Stimulated activated CD8-positive, alpha-beta memory T cell treated with anti-CD3 and anti-CD28 coated beads, Interleukin-12 subunit alpha, Interleukin-12 subunit beta, amount 100 ng/mL, for 24 hours (primary cell): ENCODE measurements around the gene OBSL1.

ENCODE experiments used
- DNase-seq: peaks from one replicate; pipeline ENCODE4 v3.0.0-alpha.2; 2020; ENCODE audit errors: extremely low read depth

OBSL1 gene

DNA sequence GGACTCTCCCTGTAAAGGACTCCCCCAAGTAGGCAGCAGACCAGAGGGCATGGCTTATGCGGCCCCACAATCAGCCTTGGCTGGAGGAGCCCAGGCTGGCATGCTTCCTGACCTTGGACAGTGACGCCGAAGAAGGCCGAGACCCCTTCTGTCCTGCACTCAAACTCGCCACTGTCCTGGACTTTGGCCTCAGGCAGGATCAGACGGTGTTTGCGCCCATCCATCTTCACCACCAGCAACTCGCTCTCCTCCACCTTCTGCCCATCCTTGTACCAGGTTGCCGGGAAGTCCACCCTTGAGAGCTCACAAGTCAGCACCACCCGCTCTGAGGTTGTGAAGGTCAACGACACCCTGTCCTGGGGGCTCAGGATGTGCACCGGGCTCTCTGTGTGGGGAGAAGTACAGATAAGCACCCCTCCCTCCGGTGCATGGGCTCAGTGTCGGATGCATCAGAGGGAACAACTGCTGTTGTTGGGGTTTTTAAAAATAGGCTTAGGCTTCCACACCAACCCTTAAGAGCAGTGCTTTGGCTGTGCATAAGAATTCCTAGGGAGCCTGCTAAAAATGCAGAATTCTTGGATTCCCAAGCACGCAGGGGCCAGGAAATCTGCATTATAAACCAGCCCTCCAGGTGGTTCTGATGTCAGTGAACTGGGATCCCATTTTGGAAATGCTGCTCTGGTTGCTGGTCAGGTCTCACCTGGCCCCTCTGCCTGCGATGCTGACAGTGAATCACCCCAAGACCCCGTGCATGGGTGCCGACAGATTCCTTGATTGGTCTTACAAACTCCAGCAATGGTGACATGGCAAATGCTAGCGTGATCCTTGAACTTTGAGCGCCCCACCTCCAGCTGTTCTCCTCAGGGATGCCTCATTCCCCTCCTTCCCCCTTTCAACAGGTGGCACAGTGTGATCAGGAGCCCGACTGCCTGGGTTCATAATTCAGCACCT is 5.9 kb downstream of the OBSL1 start:
- no peak for DNase-seq

DNA sequence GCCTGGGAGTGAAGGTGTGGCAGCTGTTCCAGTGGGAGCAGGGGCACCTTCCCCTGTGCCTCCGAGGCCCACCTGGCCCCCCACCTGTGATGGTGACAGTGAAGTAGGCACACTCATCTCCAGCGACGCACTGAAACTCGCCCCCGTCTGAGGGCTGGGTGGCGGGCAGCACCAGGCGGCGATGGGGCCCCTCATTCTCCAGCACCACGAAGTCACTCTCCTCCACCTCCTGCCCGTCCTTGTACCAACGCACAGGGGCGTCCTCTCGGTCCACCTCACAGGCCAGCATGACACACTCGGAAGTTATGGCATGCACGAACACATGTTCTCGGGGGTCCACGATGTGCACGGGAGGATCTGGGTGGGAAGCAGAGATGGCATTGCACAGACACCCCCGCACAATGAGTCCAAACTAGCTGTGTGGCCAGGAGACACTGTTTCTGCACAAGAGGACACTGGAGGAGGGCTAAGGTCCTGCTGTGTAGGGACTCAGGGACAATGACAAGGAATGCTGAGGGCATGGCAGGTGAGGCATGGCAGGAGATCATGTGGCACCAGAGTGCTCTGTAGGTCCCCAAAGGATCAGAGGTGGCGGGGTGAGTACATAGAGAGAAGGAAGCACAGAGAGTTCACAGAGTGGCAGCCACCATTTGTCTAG is 7.9 kb downstream of the OBSL1 start:
- DNase-seq = no peak

DNA sequence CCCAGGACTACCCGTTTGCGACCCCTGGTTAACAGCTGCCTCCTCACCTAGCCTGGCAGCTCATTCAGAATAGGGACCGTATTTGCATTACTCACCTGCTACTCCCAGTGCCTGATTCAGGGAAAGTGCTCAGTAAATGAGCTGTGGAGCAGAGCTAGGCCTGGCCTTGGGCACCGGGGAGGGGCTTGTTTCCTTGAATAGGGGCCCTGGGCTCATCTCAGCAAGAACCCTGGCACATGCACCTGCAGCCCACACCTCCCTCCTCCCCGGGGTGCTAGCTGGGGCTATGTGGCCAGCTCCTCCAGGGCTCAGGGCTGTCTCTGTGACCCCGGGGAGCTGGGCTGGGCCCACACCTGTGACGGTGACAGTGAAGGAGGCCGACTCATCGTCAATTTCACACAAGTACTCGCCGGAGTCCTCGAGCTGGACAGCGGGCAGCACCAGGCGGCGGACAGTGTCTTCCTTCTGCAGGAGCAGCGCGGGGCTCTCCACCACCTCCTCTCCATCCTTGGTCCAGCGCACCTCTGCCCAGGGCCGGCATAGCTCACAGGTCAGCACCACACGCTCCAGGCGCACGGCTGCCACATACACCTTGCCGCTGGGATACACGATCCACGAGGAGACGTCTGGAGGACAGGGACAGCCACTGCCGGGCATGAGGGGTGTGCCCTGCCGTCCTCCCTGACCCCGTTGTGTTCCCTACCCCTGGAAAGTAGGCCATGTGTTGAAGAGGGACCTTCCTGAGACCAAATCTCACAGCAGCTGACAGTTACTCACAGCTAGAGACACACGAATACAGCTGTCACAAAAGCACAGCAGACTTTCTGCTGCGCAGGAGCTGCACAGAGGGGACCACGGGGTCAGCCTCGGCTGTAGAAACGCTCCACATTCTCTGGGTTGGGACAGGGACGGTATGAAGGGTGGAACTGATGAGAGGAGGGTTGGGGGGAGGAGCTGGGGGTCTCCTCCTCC is 9.0 kb downstream of the OBSL1 start:
- DNase-seq = no peak

DNA sequence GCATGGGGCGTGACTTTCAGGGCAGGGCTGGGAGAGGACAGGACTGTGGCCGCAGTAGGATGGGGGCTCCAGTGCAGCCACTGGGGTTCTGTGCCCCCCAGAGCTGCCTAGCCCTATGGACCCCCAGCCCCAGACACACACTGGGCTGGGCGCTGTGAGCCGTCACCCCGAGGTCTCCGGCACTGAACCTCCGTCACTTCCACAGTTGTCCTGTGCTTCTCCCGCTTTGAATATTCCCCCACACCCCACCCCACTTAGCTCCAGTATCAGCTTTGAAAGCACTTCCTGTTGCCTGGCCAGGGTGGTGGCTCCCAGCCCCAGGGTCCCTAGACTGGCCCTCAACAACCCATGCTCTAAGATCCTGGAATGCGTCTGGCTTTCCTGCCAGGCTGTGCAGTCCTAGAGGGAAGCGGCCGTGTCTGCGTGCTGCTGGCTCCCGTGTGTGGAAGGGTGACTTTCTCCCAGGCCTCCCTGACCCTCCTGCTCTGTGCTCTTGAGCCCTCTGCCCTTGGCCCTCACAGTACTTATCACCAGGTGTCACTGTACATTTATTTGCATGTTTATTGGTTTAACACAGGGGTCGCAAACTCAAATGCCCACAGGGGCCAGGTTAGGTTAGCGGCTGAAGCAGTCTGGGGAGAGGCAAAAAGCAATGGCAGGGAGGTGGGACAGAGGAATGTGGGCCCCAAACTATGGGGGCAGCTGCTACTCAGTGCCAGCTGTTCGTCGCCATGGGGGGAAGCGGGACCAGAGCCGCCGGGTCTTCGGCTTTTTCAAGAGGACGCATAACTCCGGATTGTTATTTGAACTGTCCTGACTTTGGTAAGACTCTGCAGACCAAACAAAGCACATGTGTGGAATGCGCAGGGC is 9.9 kb downstream of the OBSL1 start:
- no peak for DNase-seq

DNA sequence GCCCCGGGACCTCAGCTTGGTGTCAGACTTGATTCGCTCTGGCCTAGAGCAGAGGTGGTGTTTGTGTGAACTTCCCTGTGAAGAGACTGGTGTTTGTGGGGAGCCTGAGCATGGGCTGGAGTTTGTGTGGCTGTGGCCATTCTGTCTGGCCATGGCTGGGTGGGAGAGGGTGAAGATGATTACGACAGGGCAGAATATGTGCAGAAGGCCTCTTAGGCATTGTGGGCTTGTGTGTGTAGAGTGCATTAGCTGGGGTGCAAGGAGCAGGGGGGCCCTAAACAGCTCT is 10.5 kb downstream of the OBSL1 start:
- DNase-seq = no peak

DNA sequence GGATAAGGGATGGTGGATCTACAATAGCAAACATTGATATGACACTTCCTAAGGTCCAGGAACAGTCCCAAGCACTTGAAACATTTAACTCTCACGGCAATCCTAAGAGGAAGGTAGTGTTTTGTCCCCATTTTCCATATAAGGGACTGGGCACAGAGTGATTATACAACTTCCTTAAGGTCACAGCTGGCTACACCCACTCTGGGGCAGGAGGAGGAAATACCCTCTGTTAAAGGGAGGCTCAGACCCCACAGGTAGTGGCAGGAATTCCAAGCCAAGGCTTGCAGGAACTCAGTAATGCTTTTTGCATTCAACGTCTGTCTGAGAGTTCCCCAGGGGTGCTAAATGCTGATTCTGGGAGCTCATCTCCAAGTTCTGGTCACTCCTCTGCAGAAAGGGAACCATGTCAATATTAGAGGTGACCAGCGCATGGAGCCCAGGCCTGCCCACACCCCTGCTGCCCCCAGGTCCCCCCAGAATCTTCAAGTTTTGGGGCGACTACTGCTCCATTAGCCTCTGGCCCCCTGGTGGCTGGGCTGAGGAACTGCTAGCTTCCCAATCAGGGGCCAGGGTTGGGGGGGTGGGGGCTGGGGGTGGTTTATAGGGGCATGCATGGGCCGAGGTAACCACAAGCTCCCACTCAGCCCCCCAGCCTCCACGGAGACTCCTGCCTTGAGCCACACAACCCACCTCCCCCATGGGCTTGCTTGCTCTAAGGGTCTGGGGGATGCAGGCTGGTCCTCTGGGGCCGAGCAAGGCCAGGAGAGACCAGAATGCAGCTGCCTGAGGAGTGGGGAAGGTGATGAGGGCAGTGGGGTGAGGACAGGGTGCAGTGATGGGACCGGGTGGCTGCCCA is 11.1 kb downstream of the OBSL1 start:
- DNase-seq = no peak

DNA sequence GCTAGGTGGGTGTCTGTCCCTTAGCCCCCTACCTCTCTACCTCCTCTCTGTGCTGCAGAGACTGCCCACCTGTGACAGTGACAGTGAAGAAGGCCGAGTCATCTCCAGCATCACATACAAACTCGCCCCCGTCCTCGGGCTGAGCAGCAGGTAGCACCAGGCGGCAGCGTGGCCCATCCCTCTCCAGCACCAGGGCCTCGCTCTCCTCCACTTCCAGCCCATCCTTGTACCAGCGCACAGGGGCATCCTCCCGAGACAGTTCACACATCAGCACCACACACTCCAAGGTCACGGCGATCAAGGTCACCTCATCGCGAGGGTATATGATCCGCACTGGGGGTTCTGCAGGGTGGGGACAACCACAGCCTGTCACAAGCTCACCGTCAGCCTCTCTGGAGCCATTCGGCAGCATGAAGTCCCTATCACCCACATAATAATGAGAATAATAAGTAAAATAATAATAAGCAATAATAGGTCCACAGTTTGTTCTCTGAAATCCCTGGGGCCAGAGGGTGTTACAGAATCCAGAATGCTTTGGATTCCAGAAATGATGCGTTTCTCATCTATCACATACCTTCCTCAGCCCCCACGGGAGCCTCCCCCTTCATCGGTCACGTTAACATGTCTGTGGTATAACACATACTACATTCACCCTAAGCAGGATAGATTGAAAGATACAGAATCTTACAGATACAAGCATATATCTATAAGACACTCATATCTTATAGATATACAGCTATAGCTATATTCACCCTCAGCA is 12.0 kb downstream of the OBSL1 start:
- DNase-seq = no peak

DNA sequence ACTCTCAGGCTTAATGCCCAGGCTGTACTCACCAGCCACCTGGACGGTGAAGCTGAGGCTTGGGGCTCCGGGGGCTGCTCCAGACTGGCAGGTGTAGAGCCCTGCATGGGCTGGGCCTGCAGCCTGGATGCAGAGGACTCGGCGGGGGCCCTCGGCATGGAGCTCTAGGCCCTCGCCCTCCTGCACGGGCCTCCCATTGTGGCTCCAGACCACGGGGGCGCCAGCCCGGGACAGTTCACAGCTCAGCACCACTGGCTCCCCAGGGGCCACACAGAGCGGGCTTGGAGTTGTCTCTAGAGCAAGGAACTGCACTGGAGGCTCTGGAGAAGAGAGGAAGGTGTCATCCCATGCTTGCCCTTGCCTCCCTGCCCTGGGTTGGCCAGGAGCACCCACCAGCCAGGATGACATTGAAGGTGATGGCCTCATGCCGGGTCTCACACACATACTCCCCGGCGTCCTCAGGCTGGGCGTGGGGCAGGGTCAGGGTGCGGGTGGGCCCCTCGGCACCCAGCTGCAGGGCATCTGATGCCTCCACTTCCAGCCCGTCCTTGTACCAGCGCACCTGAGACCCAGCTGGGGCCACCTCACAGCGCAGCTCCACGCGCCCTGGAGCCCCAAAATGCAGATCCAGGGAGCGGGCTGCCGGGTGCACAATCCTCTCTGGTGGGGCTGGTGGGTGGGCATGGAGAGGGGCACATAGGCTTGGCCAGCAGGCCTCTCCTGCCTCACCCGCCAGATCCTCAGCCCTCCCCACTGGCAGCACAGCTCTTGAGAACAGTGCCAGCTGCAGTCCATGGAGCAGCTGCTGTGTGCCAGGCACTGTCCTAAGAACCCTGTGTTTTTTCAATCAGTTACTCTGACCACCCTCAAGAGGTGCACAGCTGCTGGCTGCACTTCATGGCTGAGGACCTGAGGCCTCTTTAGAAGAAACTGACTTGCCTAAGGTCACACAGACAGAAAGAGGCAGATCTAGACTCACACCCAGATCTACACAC is 13.3 kb downstream of the OBSL1 start:
- no peak for DNase-seq

DNA sequence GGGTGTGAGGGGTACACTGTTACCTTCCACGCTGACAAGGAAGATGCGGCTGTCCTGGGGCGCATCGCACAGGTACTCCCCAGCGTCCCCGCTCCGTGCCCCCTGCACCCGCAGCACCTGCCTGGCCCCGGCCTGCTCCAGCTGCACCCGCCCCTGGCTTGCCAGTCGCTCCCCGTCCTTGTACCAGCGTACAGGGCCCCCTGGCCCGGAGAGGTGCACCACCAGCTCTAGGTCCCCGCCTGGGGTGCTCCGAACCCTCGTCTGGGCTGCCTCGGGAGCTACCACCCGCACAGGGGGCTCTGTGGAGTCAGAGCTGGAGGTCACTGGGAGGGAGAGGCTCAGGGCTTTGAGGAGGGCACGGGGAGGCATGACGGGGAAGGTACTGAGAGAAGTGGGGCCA is 14.0 kb downstream of the OBSL1 start:
- no peak for DNase-seq

DNA sequence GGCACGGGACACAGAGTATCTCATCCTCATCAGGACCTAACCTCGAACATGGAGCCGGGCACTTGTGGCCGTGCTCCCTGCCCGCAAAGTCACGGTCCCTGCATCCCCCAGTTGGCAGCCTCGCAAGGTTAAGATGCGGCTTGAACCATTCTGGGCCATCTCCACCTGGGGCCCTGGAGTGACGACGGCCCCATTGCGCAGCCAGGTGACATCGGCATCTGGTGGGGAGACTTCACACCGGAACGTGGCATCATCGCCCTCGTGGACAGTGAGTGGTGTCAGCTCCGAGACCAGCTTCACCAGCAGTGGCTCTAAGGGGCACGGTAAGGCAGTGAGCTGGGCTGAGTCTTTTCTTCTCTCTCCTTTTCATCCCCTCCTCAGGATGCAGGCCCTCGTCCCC is 14.9 kb downstream of the OBSL1 start:
- DNase-seq = no peak

DNA sequence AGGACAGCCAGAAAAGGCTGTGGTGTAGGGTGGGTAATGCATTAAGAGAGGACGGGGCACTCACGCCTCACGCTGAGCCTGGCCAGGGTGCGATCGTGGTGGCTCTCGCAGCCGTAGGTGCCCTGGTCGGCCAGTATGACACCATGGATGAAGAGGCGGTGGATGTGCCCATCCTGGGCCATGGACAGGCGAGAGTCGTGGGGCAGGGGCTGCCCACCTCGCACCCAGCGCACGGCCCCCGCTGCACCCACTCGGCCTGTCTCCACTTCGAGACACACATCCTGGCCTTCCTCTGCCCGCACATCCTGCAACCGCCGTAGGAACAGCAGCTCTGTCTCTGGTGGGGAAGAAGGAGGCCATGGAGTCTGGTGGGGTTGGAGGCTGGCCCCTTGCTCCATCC is 15.4 kb downstream of the OBSL1 start:
- no peak for DNase-seq

DNA sequence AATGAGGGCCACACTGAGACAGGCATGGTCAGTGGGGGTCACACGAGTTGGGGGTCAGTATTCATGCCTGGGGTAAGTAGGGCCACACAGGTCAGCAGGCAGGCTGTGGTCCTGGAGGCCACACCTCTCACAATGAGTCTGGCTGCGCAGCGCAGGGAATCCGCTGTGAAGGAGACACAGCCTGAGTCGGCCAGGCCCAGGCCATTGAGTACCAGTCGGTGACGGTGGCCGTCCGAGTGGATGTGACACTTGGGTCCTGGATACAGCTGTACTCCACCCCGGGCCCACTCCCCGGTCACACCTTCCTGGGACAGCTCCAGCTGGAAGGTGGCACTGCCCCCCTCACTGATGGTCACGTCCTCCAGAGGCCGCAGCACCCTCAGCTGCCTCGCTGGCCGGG is 17.0 kb downstream of the OBSL1 start:
- no peak for DNase-seq

DNA sequence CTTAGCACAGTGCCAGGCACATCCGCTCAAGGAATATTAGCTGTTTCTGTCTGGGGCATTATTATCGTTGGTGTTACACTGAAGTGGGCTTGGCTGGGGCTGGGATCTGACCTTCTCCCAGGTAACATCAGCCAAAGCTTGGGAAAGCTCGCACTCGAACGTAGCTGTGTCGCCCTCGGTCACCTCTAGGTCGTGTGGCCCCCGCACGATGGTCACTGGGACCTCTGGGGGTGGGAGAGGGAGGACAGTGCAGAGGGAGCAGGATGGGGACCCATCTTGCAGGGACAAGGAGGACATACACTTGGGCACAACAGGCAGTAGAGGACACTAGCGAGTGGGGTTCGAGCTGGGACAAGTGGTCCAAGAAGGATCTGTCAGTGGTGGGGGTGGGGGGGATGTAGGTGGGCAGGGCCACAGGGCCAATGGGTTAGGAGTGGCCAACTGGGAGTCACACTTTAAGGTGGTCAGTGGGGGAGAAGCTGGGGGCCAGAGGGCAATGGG is 17.8 kb downstream of the OBSL1 start:
- DNase-seq = no peak

DNA sequence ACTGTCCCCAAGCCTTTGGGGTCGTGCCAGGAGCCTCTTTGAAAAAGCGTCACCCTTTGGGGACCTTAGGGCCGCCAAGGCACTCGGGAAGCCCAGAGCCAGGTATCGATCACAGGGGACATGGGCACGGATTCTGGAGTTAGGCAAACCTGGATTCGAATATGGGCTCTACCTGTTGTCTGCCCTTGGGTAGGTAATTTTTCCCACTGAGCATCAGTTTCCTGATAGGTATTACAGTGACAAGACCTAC is 18.2 kb downstream of the OBSL1 start:
- DNase-seq = no peak

DNA sequence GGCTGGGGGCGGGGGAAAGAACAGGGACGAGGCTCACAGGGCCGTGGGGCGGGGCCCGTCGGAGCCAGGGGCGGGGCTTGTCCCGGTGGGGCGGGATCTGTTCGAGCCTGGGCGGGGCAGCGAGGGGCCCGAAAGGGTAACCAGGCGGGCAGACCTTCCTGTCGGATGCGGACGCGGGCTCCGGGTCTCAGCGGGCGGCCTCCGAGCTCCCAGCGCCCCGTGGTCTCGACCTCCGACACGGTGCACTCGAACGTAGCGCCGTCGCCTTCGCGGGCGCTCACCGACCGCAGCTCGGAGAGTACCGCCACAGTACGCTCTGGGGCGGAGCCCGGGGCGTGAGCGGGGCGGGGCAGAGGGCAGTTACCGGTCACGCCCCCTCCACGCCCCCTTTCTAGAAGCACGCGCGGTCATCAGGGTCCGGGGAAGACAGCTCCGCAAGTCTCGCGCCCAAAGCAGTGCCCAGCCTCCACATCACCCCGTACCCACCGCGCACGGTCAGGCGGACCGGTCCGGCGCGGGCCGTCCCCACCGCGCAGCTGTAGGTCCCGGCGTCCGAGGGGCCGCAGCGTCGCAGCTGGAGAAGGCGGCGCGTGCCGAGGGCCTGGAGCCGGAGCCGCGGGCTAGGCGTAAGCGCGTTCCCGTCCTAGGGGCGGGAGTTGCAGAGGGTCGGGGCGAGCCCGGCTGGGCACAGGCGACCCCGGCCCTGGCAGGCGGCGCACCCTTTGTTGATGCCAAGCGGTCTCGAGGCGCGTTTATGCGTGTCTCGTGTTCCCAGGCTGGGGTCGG is 18.8 kb downstream of the OBSL1 start:
- DNase-seq = peak; percentile 60

DNA sequence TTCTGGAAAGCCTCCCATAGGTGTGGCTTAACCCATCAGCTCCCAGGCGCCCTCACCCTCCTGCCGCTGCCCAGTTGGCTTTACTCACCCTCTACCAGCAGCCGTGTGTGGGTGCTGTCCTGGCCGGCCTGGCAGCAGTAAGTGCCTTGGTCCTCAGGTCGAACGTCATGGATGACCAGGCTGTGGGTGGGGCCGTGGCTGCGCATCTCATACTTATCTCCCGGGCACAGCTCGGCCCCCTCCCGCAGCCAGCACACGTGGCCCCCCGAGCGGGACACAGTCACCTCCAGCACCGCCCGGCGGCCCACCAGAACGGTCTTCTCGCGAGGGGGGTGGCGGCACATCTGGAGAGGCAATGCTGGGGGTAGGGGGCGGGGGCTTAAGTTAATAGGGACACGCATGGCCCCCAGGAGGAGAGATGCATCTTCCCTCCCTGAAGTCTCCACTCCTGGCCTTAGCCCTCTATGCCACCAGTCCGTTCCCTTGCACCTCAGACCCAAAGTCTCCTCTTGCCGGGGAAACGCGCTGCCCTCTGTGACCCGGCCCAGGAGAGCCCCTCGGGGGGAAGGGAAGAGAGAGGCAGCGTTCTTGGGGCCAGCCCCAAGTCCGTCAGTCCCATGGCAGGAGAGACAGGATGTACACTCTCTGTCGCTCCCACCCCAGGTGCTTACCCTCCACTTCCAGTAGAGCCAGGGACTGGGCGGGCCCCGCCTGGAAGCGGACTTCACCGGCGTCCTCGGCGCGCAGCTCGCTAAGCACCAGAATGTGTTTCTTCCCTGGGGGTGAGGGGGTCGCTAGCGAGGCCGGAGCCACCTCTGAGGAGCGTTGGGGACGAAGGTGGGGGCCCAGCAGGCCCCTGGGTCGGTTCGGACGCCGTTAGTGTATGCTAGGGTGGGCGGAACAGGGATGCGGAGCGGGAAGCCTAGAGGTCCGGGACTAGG is 19.6 kb downstream of the OBSL1 start:
- no peak for DNase-seq

DNA sequence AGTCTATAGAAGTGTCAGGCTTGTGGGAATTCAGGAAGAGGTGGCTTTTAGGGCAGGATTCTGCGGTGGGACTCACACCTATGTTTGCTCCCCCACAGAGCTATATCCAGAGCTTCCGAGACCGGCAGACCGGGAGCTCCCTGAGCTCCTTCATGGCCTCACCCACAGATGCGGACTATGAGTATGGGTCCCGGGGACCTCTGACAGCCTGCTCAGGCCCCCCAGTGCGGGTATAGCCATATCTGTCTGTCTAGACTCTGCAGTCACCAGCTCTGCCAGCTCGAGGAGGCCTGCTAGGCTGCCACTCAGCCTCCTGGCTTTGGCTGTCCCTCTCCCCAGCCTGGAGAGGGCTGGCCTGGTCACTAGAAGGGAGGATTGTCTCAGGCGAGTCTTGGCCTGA is 21.7 kb downstream of the OBSL1 start:
- no peak for DNase-seq
